Uterus (tissue), 4 donors: ENCODE measurements around the gene RPS3. TPM values are rescaled to one million over a fixed set of nuclear protein-coding genes. Genes with fewer than 3 reads are reported as not detected.

ENCODE experiments used
- DNase-seq, 2 donors: peaks; one replicate each; pipeline ENCODE4 v3.0.0-alpha.2; 2019 to 2020
- H3K27ac ChIP-seq, 2 donors: fragments of 200-600 bp; sonication (generic); 1 replicate in 1 of 2; 2 replicates in 1 of 2; pipeline ENCODE4 v1.5.1; 2016 to 2018
- H3K27me3 ChIP-seq, 2 donors: fragments of 200-600 bp; sonication (generic); one replicate each; pipeline ENCODE4 v1.5.1; 2018 to 2019; ENCODE audit warnings: control low read depth in 1 of 2
- H3K36me3 ChIP-seq, 2 donors: fragments of 200-600 bp; sonication (generic); one replicate each; pipeline ENCODE4 v1.5.1; 2019; ENCODE audit warnings: control low read depth in 1 of 2
- H3K4me1 ChIP-seq, 2 donors: fragments of 200-600 bp; sonication (generic); one replicate each; pipeline ENCODE4 v1.5.1; 2018 to 2019; ENCODE audit warnings: control low read depth in 1 of 2
- H3K4me3 ChIP-seq, 2 donors: fragments of 200-600 bp; sonication (generic); 1 replicate in 1 of 2; 2 replicates in 1 of 2; pipeline ENCODE4 v1.5.1; 2018 to 2019; ENCODE audit warnings: mild to moderate bottlenecking in 1 of 2
- H3K9me3 ChIP-seq, 2 donors: fragments of 200-600 bp; sonication (generic); one replicate each; pipeline ENCODE4 v1.5.1; 2019; ENCODE audit warnings: control low read depth in 1 of 2
- POLR2A ChIP-seq, 2 donors: fragments of 450-650 bp; IDR thresholded peaks; one replicate each; pipeline ENCODE4 v1.6.1; 2016; ENCODE audit warnings: antibody characterized with exemption in 2 of 2, mild to moderate bottlenecking in 1 of 2, moderate library complexity in 1 of 2
- intact Hi-C: fragments of 100-400 bp; cut with DNase I; formaldehyde crosslinking; loops from one replicate; pipeline ENCODE4 v1.15.1; 2023; ENCODE audit warnings: low total_unique reads
- total RNA-seq, 4 donors: library from RNA; depleted of rRNA in 3 of 4; stranded (reverse); fragments of >200 nt in 3 of 4; gene quantifications; one replicate each; pipeline versions ENCODE4 v1.1.0 to v1.2.4, GENCODE V29; 2014 to 2023
- TF ChIP-seq, protein P1 (sequence below), 4 experiments: fragments of 200-600 bp in 2 of 4; fragments of 450-650 bp in 2 of 4; sonication (generic) in 2 of 4; IDR thresholded peaks; one replicate each; pipeline ENCODE4 v1.5.1; 2016 to 2019; ENCODE audit warnings: antibody characterized with exemption in 4 of 4, mild to moderate bottlenecking in 2 of 4, moderate library complexity in 1 of 4
- donor health status: DM: yes; HTN: yes; CAD: no.

The RPS3 gene
- total RNA-seq, 4 donors from 2014 or later: 1,322 to 4,168 (median 2,484) TPM

DNA sequence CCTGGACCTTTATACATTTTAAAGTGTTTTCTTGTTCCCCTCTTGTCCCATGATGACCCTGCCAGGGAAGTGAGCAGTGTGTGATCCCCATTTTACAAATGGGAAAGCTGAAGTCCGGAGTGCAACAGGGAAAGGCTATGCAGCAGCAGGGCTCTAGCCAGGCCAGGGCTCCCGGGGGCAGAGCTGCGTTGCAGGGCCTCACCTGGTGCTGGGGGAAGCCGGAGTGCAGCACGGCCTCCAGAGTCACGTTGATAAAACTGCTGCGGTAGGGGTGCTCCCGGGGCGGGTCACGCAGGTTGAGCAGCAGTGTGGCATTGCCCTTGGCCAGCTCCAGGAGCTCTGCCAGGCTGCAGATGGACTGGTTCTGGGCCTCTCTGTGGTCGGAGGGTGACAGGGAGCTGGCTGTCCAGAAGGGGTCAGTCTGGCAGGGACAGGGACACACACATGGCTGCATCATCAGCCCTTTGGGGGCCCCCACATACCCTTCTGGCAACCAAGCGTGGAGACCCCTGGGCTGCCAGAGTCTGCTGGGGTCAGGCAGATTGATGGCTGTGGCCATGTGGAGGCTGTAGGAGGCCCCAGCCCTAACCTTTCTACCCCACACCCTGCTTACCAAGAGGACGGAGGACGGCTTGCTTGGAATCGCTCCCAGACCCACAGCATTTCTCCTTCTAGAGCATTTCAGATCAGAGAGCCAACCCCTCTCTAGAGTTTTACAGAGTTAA, 43.0 kb downstream of the RPS3 start:
- intact Hi-C loops: no loop called here
- DNase-seq: no peak
- Histone ChIP-seq H3K4me1 (no peaks in the 10 kb centered on the region), H3K4me3 (no peak overlapping the region), H3K36me3 (no peaks in the 10 kb centered on the region), H3K9me3 (no peaks in the 10 kb centered on the region), H3K27ac (no peak overlapping the region), H3K27me3 (no peaks in the 10 kb centered on the region)
- TF ChIP-seq POLR2A (IDR thresholded peaks at IDR 0.05): no peak
- TF ChIP-seq, protein P1, sequence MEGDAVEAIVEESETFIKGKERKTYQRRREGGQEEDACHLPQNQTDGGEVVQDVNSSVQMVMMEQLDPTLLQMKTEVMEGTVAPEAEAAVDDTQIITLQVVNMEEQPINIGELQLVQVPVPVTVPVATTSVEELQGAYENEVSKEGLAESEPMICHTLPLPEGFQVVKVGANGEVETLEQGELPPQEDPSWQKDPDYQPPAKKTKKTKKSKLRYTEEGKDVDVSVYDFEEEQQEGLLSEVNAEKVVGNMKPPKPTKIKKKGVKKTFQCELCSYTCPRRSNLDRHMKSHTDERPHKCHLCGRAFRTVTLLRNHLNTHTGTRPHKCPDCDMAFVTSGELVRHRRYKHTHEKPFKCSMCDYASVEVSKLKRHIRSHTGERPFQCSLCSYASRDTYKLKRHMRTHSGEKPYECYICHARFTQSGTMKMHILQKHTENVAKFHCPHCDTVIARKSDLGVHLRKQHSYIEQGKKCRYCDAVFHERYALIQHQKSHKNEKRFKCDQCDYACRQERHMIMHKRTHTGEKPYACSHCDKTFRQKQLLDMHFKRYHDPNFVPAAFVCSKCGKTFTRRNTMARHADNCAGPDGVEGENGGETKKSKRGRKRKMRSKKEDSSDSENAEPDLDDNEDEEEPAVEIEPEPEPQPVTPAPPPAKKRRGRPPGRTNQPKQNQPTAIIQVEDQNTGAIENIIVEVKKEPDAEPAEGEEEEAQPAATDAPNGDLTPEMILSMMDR (IDR thresholded peaks at IDR 0.05): no peak

DNA sequence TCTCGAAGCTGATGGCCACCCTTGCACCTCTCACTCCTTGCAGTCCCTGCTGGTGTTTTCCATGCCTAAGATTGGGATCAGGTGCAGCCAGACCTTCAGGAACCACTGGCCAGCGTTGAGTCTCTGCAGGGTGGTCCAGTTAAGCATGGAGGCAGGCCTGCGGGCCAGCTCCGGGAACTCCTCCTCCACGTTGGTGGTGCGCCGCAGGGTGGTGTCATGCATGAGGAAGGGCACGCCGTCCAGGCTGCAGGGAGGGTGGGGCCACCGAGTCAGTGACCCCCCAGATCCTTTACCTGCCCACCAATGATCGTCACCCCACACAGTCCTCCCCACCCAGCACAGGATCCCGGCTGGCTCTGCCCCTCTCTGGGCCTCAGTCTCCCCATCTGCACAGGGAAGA, 43.7 kb downstream of the RPS3 start:
- H3K9me3 ChIP-seq: no peaks in the 10 kb centered on the region
- no peak for DNase-seq
- no peak overlapping the region for H3K4me3 ChIP-seq
- no peaks in the 10 kb centered on the region for H3K36me3 ChIP-seq
- no peaks in the 10 kb centered on the region for H3K27me3 ChIP-seq
- intact Hi-C loops: no loop called here
- no peak overlapping the region for H3K27ac ChIP-seq
- H3K4me1 ChIP-seq: no peaks in the 10 kb centered on the region
- TF ChIP-seq, protein P1 (IDR thresholded peaks at IDR 0.05): no peak
- no peak for TF ChIP-seq POLR2A (IDR thresholded peaks at IDR 0.05)

- no peaks in the 10 kb centered on the region for H3K4me1 ChIP-seq
- DNase-seq: peak; percentile 75 to 77
- TF ChIP-seq, protein P1 (IDR thresholded peaks at IDR 0.05): peak; percentile 93 to 99 (median 97)
- no peak for TF ChIP-seq POLR2A (IDR thresholded peaks at IDR 0.05)
- H3K27ac ChIP-seq: no peak overlapping the region
- no peak overlapping the region for H3K4me3 ChIP-seq
- no peaks in the 10 kb centered on the region for H3K9me3 ChIP-seq
- intact Hi-C loops: loop anchor here (2.0 kb wide), 1 partner anchor 87 kb away; no protein-coding TSS in a partner anchor
- H3K27me3 ChIP-seq: no peaks in the 10 kb centered on the region
- no peaks in the 10 kb centered on the region for H3K36me3 ChIP-seq
Observed at GRCh38 chr11:75445315-75445953, 46.1 kb downstream of the RPS3 start.

DNA sequence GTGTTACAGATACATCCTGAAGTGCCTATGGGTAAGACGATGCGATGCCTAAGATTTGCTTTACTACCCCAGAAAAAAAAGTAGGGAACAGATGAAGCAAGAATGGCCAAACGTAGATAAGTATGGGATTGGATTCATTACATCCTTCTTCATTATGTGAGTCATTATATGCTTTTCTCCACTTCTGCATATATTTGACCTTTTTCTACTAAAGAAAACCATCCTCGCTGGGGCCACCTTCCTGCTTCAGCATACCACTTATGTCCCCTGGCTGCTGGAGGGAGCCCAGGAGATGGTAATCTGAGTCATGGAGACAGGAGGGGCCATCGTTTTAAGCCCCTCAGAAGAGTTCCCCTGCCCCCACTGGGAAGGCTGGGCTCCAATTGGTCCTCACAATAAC, 48.1 kb downstream of the RPS3 start:
- H3K36me3 ChIP-seq: no peaks in the 10 kb centered on the region
- no peak for DNase-seq
- TF ChIP-seq POLR2A (IDR thresholded peaks at IDR 0.05): no peak
- TF ChIP-seq, protein P1 (IDR thresholded peaks at IDR 0.05): no peak
- H3K27ac ChIP-seq: no peak overlapping the region
- intact Hi-C loops: no loop called here
- no peaks in the 10 kb centered on the region for H3K9me3 ChIP-seq
- H3K27me3 ChIP-seq: no peaks in the 10 kb centered on the region
- no peaks in the 10 kb centered on the region for H3K4me1 ChIP-seq
- no peak overlapping the region for H3K4me3 ChIP-seq

DNA sequence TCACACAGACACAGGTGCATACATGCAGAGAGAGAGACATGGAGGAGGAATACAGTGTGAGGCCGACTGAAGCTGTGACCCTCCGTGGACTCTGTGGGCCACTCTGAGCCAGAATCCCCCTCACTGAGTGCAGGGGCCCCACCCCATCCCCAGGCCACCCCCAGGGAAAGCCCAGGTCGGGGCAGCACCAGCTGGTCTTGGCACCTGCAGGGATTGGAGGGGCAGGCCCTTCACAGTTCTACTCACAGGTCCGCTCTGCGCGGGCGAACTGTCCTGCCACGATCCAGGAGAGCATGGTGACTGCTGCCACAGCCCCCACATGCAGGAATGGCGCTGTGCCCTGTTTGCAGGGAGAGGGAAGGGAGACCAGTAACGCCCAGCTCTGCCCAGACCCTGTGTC, 50.0 kb downstream of the RPS3 start:
- intact Hi-C loops: no loop called here

More for the DNA sequence above, 50.0 kb downstream of the RPS3 start:
- DNase-seq: no peak
- Histone ChIP-seq H3K4me3 (no peak overlapping the region), H3K27ac (no peak overlapping the region), H3K9me3 (no peaks in the 10 kb centered on the region), H3K27me3 (no peaks in the 10 kb centered on the region), H3K4me1 (no peaks in the 10 kb centered on the region), H3K36me3 (no peaks in the 10 kb centered on the region)
- TF ChIP-seq, protein P1 (IDR thresholded peaks at IDR 0.05): no peak
- no peak for TF ChIP-seq POLR2A (IDR thresholded peaks at IDR 0.05)
